Karpas-422 (cell line): ENCODE data around the gene SEC62. TPM values are rescaled to one million over a fixed set of nuclear protein-coding genes. Genes with fewer than 3 reads are reported as not detected.

Experiments
- DNase-seq: peaks from one replicate; pipeline ENCODE4 v3.0.0-alpha.2; 2015
- H2AFZ ChIP-seq: fragments of 200-600 bp; sonication (generic); 2 replicates; pipeline ENCODE4 v1.6.1; 2014; ENCODE audit warnings: antibody characterized with exemption, low read length, mixed read lengths
- H3K27ac ChIP-seq: fragments of 200-600 bp; sonication (generic); 2 replicates; pipeline ENCODE4 v1.5.1; 2014; ENCODE audit warnings: mild to moderate bottlenecking, low read length, moderate library complexity
- H3K27me3 ChIP-seq: fragments of 200-600 bp; sonication (generic); 2 replicates; pipeline ENCODE4 v1.6.1; 2014; ENCODE audit warnings: low read length, mixed read lengths
- H3K36me3 ChIP-seq: fragments of 200-600 bp; sonication (generic); 2 replicates; pipeline ENCODE4 v1.6.1; 2014; ENCODE audit warnings: low read length, mixed read lengths; ENCODE audit not compliant: insufficient read depth
- H3K4me1 ChIP-seq: fragments of 200-600 bp; sonication (generic); 2 replicates; pipeline ENCODE4 v1.6.1; 2014; ENCODE audit warnings: mild to moderate bottlenecking, low read length, mixed read lengths
- H3K4me2 ChIP-seq: fragments of 200-600 bp; sonication (generic); 2 replicates; pipeline ENCODE4 v1.6.1; 2014; ENCODE audit warnings: low read length, low read depth, mild to moderate bottlenecking; ENCODE audit not compliant: poor library complexity, severe bottlenecking
- H3K4me3 ChIP-seq: fragments of 200-600 bp; sonication (generic); 2 replicates; pipeline ENCODE4 v1.5.1; 2014; ENCODE audit warnings: mild to moderate bottlenecking, antibody characterized with exemption, low read length, mixed read lengths
- H3K79me2 ChIP-seq: fragments of 200-600 bp; sonication (generic); 2 replicates; pipeline ENCODE4 v1.6.1; 2014; ENCODE audit warnings: mild to moderate bottlenecking, low read length, mixed read lengths
- H3K9ac ChIP-seq: fragments of 200-600 bp; sonication (generic); 2 replicates; pipeline ENCODE4 v1.6.0; 2014; ENCODE audit warnings: low read length
- H3K9me2 ChIP-seq: fragments of 200-600 bp; sonication (generic), shearing (Covaris generic); replicated peaks from 2 replicates; pipeline ENCODE4 v1.6.0; 2014; ENCODE audit warnings: mild to moderate bottlenecking, low read length, moderate library complexity; ENCODE audit not compliant: insufficient read depth
- H3K9me3 ChIP-seq: fragments of 300-700, 200-600 bp; sonication (generic); 2 replicates; pipeline ENCODE4 v1.6.1; 2014; ENCODE audit warnings: low read length, mixed read lengths
- H4K20me1 ChIP-seq: fragments of 200-600 bp; sonication (generic); 2 replicates; pipeline ENCODE4 v1.6.1; 2014; ENCODE audit warnings: mild to moderate bottlenecking, antibody characterized with exemption, low read length, low read depth; ENCODE audit not compliant: insufficient read depth
- total RNA-seq: library from RNA; depleted of rRNA; stranded (reverse); fragments of >200 nt; shearing (Covaris generic); gene quantifications from 2 replicates; pipeline ENCODE4 v1.2.3, GENCODE V29; 2014; ENCODE audit warnings: low replicate concordance

Gene SEC62
- total RNA-seq, 1 experiment from 2014 or later, result 36.9 TPM

DNA sequence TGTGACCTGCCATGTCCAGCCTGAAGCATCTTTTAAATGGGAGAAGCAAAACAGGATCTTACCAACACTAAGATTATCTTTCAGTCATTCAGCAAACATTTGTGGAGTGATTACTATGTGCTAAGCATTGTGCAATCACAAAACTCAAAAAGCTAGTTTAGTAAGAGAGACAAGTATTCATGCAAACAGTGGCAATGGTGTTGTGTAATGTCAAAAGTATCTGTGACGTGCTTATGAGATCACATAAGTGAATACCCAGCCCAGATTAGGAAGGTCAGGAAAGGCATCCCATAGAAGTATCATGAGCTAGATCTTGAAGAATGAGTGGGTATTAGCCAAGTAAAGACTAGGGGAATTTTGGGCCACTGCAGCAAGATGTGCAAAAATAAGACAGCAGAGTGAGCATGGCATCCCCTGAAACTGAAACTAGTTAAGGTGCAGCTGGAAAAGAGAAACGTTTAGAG, 32.1 kb downstream of the SEC62 start:
- Histone ChIP-seq H3K4me2 (no peak overlapping the region), H3K27ac (no peak overlapping the region), H3K27me3 (no peaks in the 10 kb centered on the region), H3K4me3 (no peak overlapping the region), H3K9me3 (no peaks in the 10 kb centered on the region), H3K9me2 (no peaks in the 10 kb centered on the region), H2AFZ (no peak overlapping the region), H3K36me3 (peaks cover 16% of the 10 kb centered on the region; the same call in 1 of the 2 replicates), H3K9ac (no peak overlapping the region), H4K20me1 (no peaks in the 10 kb centered on the region), H3K4me1 (peaks cover 9% of the 10 kb centered on the region), H3K79me2 (no peaks in the 10 kb centered on the region)
- DNase-seq, result no peak

DNA sequence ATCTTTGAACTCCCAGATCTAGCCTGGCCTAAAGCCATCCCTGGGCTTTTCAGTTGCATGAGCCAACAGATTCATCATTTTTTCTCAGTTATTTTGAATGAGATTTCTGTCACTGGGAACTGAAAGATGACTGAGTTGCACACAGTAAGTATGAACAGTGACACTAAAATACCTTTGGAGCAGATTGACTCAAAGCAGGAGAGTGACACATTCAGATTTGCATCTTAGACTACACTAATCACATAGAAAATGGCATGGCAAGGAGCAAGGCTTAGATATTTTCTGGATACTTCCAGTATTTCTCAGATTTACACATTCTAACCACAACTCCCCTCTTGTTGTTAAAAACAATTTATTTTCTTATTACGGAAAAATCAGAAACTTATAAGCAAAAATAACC, 32.8 kb downstream of the SEC62 start:
- peaks cover 16% of the 10 kb centered on the region; the same call in 1 of the 2 replicates for H3K36me3 ChIP-seq
- H4K20me1 ChIP-seq, result no peaks in the 10 kb centered on the region
- H3K9me2 ChIP-seq, result no peaks in the 10 kb centered on the region
- H3K79me2 ChIP-seq, result no peaks in the 10 kb centered on the region
- H3K9me3 ChIP-seq, result no peaks in the 10 kb centered on the region
- no peak overlapping the region for H3K4me3 ChIP-seq
- no peak overlapping the region for H3K27ac ChIP-seq
- no peak overlapping the region for H2AFZ ChIP-seq
- no peak overlapping the region for H3K9ac ChIP-seq
- no peak for DNase-seq
- H3K4me1 ChIP-seq, result peaks cover 9% of the 10 kb centered on the region
- no peak overlapping the region for H3K4me2 ChIP-seq
- H3K27me3 ChIP-seq, result no peaks in the 10 kb centered on the region

DNA sequence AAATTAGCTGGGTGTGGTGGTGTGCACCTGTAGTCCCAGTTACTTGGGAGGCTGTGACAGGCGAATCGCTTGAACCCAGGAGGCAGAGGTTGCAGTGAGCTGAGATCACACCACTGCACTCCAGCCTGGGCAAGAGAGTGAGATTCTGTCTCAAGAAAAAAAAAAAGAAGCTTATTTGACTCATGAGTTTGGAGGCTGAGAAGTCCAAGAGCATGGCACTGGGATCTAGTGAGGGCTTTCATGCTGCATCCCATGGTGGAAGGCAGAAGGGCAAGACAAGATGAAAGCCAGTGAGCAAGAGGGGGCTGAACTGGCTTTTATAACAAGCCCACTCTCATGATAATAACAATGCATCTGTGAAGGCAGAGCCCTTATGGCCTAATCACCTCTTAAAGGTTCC, 33.4 kb downstream of the SEC62 start:
- H4K20me1 ChIP-seq, result no peaks in the 10 kb centered on the region
- H3K27me3 ChIP-seq, result no peaks in the 10 kb centered on the region
- no peak overlapping the region for H3K9ac ChIP-seq
- H3K4me3 ChIP-seq, result no peak overlapping the region
- H3K79me2 ChIP-seq, result no peaks in the 10 kb centered on the region
- no peak overlapping the region for H3K27ac ChIP-seq
- H2AFZ ChIP-seq, result no peak overlapping the region
- no peaks in the 10 kb centered on the region for H3K9me3 ChIP-seq
- DNase-seq, result no peak
- peaks cover 16% of the 10 kb centered on the region; the same call in 1 of the 2 replicates for H3K36me3 ChIP-seq
- no peaks in the 10 kb centered on the region for H3K9me2 ChIP-seq
- H3K4me1 ChIP-seq, result peaks cover 9% of the 10 kb centered on the region
- H3K4me2 ChIP-seq, result no peak overlapping the region

DNA sequence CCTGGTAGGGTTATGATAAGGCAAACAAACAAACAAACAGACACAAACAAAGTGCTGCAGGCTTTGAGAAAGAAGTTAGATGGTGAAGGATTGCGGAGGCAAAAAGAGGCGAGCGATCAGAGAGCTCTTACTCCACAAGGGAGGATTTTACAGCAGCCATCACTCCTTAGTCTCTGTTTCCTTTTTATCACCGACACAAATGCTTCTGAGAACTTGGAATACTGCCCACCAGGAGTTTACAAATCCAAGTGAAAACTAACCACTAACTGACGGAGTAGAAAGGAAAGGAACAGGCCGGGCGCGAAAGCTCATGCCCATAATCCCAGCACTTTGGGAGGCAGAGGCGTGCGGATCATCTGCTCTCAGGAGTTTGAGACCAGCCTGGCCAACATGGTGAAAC, 35.6 kb downstream of the SEC62 start:
- Histone ChIP-seq H3K4me2 (no peak overlapping the region), H3K27ac (no peak overlapping the region), H3K27me3 (no peaks in the 10 kb centered on the region)

DNA sequence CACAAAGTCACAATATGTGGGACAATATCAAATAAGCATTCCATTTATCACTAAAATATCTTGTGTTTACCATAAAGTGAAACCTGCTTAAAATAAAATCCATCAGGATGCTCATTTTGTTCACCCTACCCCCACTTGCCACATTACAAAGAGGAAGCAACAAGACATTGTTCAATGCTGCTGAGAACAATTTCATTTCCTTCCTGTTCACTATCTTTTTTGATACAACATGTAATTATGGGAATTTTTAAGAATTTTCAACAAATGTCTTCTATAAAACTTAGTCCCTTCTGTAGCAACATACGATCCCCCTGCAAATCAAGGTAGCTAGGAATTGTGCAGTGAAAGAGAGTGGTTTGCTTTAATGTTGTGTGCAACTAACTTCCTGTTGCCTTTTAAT, 36.3 kb downstream of the SEC62 start:
- H3K27me3 ChIP-seq, result no peaks in the 10 kb centered on the region
- no peaks in the 10 kb centered on the region for H3K36me3 ChIP-seq
- H3K9me2 ChIP-seq, result no peaks in the 10 kb centered on the region
- H3K79me2 ChIP-seq, result no peaks in the 10 kb centered on the region
- H3K9ac ChIP-seq, result no peak overlapping the region
- no peak overlapping the region for H3K4me3 ChIP-seq
- no peak overlapping the region for H3K27ac ChIP-seq
- H3K4me2 ChIP-seq, result peak overlapping the region; percentile 30
- H3K9me3 ChIP-seq, result no peaks in the 10 kb centered on the region
- 0 out of 2 replicates have a peak overlapping the region, but pooled peaks have one; percentile 2 for H2AFZ ChIP-seq
- H4K20me1 ChIP-seq, result no peaks in the 10 kb centered on the region
- DNase-seq, result no peak
- H3K4me1 ChIP-seq, result peaks cover 9% of the 10 kb centered on the region

More for the DNA sequence above, 35.6 kb downstream of the SEC62 start:
- Histone ChIP-seq H3K79me2 (no peaks in the 10 kb centered on the region), H2AFZ (no peak overlapping the region), H4K20me1 (no peaks in the 10 kb centered on the region), H3K9me3 (no peaks in the 10 kb centered on the region), H3K4me3 (no peak overlapping the region), H3K9me2 (no peaks in the 10 kb centered on the region), H3K9ac (no peak overlapping the region), H3K4me1 (peaks cover 9% of the 10 kb centered on the region), H3K36me3 (no peaks in the 10 kb centered on the region)
- DNase-seq, result no peak

DNA sequence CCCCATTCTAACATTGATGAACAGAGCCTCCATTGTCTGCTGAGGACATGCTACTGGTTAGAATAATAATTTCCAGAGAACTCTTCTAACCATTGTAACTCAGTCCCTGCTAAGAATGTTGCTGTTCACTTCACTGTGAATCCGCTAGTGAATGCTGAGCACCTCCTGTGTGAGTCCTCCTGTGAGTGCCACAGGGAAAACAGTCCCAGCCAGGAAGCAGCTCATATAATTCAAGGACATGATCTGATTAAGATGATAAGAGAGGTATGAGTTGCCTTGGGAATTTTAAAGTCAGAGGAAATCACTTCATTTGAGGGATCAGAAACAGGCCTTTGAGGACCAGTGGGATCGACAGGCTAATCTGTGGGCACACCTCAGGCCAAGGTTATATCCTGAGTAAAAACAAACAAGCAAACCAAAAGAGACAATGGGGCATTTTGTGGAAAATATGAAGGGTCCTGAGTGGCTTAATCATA, 37.3 kb downstream of the SEC62 start:
- Histone ChIP-seq H3K4me2 (no peak overlapping the region), H2AFZ (no peak overlapping the region), H3K9me2 (no peaks in the 10 kb centered on the region), H3K36me3 (no peaks in the 10 kb centered on the region), H4K20me1 (no peaks in the 10 kb centered on the region), H3K9me3 (no peaks in the 10 kb centered on the region), H3K4me1 (peaks cover 9% of the 10 kb centered on the region), H3K27ac (no peak overlapping the region), H3K79me2 (no peaks in the 10 kb centered on the region), H3K9ac (no peak overlapping the region), H3K27me3 (no peaks in the 10 kb centered on the region), H3K4me3 (no peak overlapping the region)
- DNase-seq, result no peak

DNA sequence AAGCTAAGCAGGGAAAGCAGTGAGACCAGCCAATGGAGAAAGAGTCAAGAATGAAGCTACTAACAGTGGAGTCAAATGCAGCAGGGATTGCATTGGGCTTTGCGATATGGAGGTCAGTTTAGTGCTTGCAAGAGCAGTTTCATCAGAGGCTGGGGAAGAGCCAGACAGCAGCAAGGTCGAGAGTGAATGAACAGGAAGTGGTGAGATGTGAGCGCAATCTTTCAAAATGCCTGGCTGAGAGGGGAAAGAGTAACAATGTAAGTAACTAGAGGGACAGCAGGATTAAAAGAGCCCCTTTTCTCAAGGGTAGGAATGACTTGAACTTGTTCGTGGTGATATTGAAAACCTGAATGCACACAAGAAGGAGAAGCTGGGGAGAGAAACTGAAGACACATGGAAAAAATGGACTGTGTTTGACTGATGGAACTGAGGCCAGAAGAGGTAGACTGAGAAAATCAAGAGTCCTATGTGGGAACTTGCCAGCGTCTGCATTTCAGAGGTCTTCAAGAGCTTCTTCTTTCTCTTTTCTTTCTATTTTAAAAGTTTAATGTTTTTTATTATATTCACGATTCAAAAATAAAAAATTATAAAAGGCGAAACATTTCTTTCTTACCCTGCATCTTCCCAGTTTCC, 40.5 kb downstream of the SEC62 start:
- H3K9ac ChIP-seq, result no peak overlapping the region
- no peaks in the 10 kb centered on the region for H3K27me3 ChIP-seq
- no peak overlapping the region for H2AFZ ChIP-seq
- H3K9me2 ChIP-seq, result no peaks in the 10 kb centered on the region
- no peak for DNase-seq
- no peak overlapping the region for H3K4me2 ChIP-seq
- peaks cover 9% of the 10 kb centered on the region for H3K4me1 ChIP-seq
- H3K27ac ChIP-seq, result no peak overlapping the region
- no peaks in the 10 kb centered on the region for H4K20me1 ChIP-seq
- no peak overlapping the region for H3K4me3 ChIP-seq
- H3K79me2 ChIP-seq, result no peaks in the 10 kb centered on the region
- no peaks in the 10 kb centered on the region for H3K9me3 ChIP-seq
- H3K36me3 ChIP-seq, result no peaks in the 10 kb centered on the region

DNA sequence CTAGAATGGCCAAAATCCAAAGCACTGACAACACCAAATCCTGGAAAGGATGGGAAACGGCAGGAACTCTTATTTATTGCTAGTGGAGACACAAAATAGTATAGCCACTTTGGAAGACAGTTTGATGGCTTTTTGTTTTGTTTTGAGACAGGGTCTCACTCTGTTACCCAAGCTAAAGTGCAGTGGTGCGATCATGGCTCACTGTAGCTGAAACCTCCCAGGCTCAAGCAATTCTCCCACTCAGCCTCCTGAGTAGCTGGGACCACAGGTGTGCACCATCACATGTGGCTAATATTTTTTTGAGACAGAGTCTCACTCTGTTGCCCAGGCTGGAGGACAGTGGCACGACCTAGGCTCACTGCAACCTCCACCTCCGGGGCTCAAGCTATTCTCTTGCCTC, 43.9 kb downstream of the SEC62 start:
- H3K9me2 ChIP-seq, result no peaks in the 10 kb centered on the region
- no peak for DNase-seq
- H3K4me1 ChIP-seq, result peaks cover 8% of the 10 kb centered on the region
- no peaks in the 10 kb centered on the region for H3K36me3 ChIP-seq
- H3K27me3 ChIP-seq, result no peaks in the 10 kb centered on the region
- H3K79me2 ChIP-seq, result no peaks in the 10 kb centered on the region
- no peak overlapping the region for H3K27ac ChIP-seq
- H4K20me1 ChIP-seq, result no peaks in the 10 kb centered on the region
- H3K4me3 ChIP-seq, result no peak overlapping the region
- no peaks in the 10 kb centered on the region for H3K9me3 ChIP-seq
- no peak overlapping the region for H3K9ac ChIP-seq
- H2AFZ ChIP-seq, result no peak overlapping the region
- no peak overlapping the region for H3K4me2 ChIP-seq
